Amygdala (tissue), 56 donors: ENCODE data around the gene PSAPL1.
A peak's percentile ranks its signal among the peaks of the same experiment; 100 is the strongest.

Experiments
- DNase-seq, 56 donors: peaks; one replicate each; lab custom pipeline; 2025; lab: John Stamatoyannopoulos, UW

The PSAPL1 gene

GRCh38 chr4:7387925-7388324, 46.8 kb downstream of the PSAPL1 start:
- no peak for DNase-seq

- DNase-seq: no peak
These were observed 49.5 kb downstream of the PSAPL1 start for GRCh38 chr4:7384929-7385890.

- DNase-seq: no peak
These were observed 50.5 kb downstream of the PSAPL1 start for GRCh38 chr4:7384003-7384928.

GRCh38 chr4:7383266-7383665, 51.5 kb downstream of the PSAPL1 start:
- DNase-seq: peak in 1 of 56 donors; percentile 31

- no peak for DNase-seq
These were observed 52.1 kb downstream of the PSAPL1 start for GRCh38 chr4:7382634-7383014.

- no peak for DNase-seq
These were observed 52.7 kb downstream of the PSAPL1 start for GRCh38 chr4:7381890-7382633.

GRCh38 chr4:7381221-7381889, 53.4 kb downstream of the PSAPL1 start:
- DNase-seq: peak in 4 of 56 donors; percentile 33 to 45 (median 44)
